ENCODE data around the gene TRMT112. TPM values are rescaled to one million over a fixed set of nuclear protein-coding genes. Genes with fewer than 3 reads are reported as not detected.

TRMT112 gene
- total RNA-seq, 2 experiments from 2014 or later: 205 to 322 TPM

GRCh38 chr11:64304316-64305072 lies 12.9 kb downstream of the TRMT112 start:
- H2AFZ ChIP-seq (ENCODE audit: low read length): peak overlapping the region; percentile 57; the same call in 1 of the 2 replicates
- peak overlapping the region; percentile 81 for H3K4me3 ChIP-seq (ENCODE audit: low read depth, low read length, poor library complexity, severe bottlenecking)
- no peaks in the 10 kb centered on the region for H3K9me3 ChIP-seq (ENCODE audit: low read length)
- ChIA-PET POLR2A (interaction anchor here (0.5 to 2.5 kb wide), 5 partner anchors 13 to 472 kb away, joined by 3 to 11 read pairs (median 3); partner anchors contain the start of genes PRDX5 and TRMT112), CTCF (ENCODE audit: unreplicated experiment) (interaction anchor here (0.5 to 2.1 kb wide), 11 partner anchors 11 to 418 kb away, joined by 3 to 14 read pairs (median 3); partner anchors contain the start of genes FERMT3, FKBP2, PRDX5 and TRMT112)
- peak overlapping the region; percentile 95 for H3K4me2 ChIP-seq (ENCODE audit: low read length)
- TF ChIP-seq CTCF (conservative IDR thresholded peaks at IDR 0.05; ENCODE audit: low read length): peak; percentile 98
- TF ChIP-seq EZH2phosphoT487 (IDR thresholded peaks at IDR 0.05; ENCODE audit: borderline replicate concordance, low read depth, low read length): no peak
- intact Hi-C loops (cut with micrococcal nuclease; ENCODE audit: unreplicated experiment): loop anchor here (1.0 to 10.0 kb wide), 8 partner anchors 13 to 330 kb away; partner anchors contain the start of genes CCDC88B, COX8A, FKBP2 and GPR137
- H3K79me2 ChIP-seq (ENCODE audit: insufficient read depth, low read depth, low read length): peaks cover 24% of the 10 kb centered on the region
- H3K9me2 ChIP-seq (ENCODE audit: insufficient read depth, low read length): no peaks in the 10 kb centered on the region
- H3K27ac ChIP-seq (ENCODE audit: low read depth, low read length, poor library complexity, severe bottlenecking): peak overlapping the region; percentile 96
- DNase-seq (ENCODE audit: low spot score): peak; percentile 95
- TSS peak; percentile 98 for BruUV-seq (replicated peaks)
- no peaks in the 10 kb centered on the region for H4K20me1 ChIP-seq (ENCODE audit: insufficient read depth, low read length)
- peaks cover 32% of the 10 kb centered on the region for H3K4me1 ChIP-seq (ENCODE audit: insufficient read depth, low read length, poor library complexity, severe bottlenecking)
- H3K36me3 ChIP-seq (ENCODE audit: insufficient read depth, low read length): peaks cover 21% of the 10 kb centered on the region

GRCh38 chr11:64304032-64304315 lies 13.4 kb downstream of the TRMT112 start:
- H3K79me2 ChIP-seq (ENCODE audit: insufficient read depth, low read depth, low read length): peaks cover 21% of the 10 kb centered on the region
- POLR2A ChIA-PET: interaction anchor here (0.7 to 2.5 kb wide), 4 partner anchors 14 to 472 kb away, joined by 3 to 11 read pairs (median 3); partner anchors contain the start of genes PRDX5 and TRMT112
- no peak for DNase-seq (ENCODE audit: low spot score)
- H3K4me1 ChIP-seq (ENCODE audit: insufficient read depth, low read length, poor library complexity, severe bottlenecking): peaks cover 32% of the 10 kb centered on the region
- peak overlapping the region; percentile 95 for H3K4me2 ChIP-seq (ENCODE audit: low read length)
- H3K36me3 ChIP-seq (ENCODE audit: insufficient read depth, low read length): peaks cover 18% of the 10 kb centered on the region
- H3K4me3 ChIP-seq (ENCODE audit: low read depth, low read length, poor library complexity, severe bottlenecking): peak overlapping the region; percentile 81
- BruUV-seq (replicated peaks): no TSS peak
- H4K20me1 ChIP-seq (ENCODE audit: insufficient read depth, low read length): no peaks in the 10 kb centered on the region
- no peak overlapping the region for H2AFZ ChIP-seq (ENCODE audit: low read length)
- no peaks in the 10 kb centered on the region for H3K9me3 ChIP-seq (ENCODE audit: low read length)
- H3K27ac ChIP-seq (ENCODE audit: low read depth, low read length, poor library complexity, severe bottlenecking): peak overlapping the region; percentile 96
- TF ChIP-seq EZH2phosphoT487 (IDR thresholded peaks at IDR 0.05; ENCODE audit: borderline replicate concordance, low read depth, low read length): no peak
- no peak for TF ChIP-seq CTCF (conservative IDR thresholded peaks at IDR 0.05; ENCODE audit: low read length)
- H3K9me2 ChIP-seq (ENCODE audit: insufficient read depth, low read length): no peaks in the 10 kb centered on the region
- intact Hi-C loops (cut with micrococcal nuclease; ENCODE audit: unreplicated experiment): loop anchor here (1.0 to 10.0 kb wide), 6 partner anchors 19 to 329 kb away; partner anchors contain the start of genes COX8A, FKBP2, GPR137 and STIP1
- CTCF ChIA-PET (ENCODE audit: unreplicated experiment): interaction anchor here (0.5 to 1.9 kb wide), 6 partner anchors 14 to 99 kb away, joined by 3 to 14 read pairs (median 3); partner anchors contain the start of genes FERMT3, FKBP2, PRDX5 and TRMT112

All from OCI-LY7 (cell line).